Cardiac fibroblast (primary cell): Measurements from ENCODE around the gene CALCR.
A peak's percentile ranks its signal among the peaks of the same experiment; 100 is the strongest.

Experiments used
- DNase-seq, 2 donors: peaks; one replicate each; pipeline versions ENCODE4 v3.0.0 to v3.0.0-alpha.2; 2010; ENCODE audit warnings: low read depth in 2 of 2
- H3K4me3 ChIP-seq, 2 donors: replicated peaks in 1 of 2; 1 replicate in 1 of 2; 2 replicates in 1 of 2; pipeline ENCODE4 v1.5.1; 2011; ENCODE audit warnings: low read depth in 2 of 2, low read length in 2 of 2, mild to moderate bottlenecking in 2 of 2, moderate library complexity in 1 of 2
- TF ChIP-seq, protein P1 (sequence below): IDR thresholded peaks from one replicate; pipeline ENCODE4 v1.5.1; 2011; ENCODE audit warnings: low read depth, mild to moderate bottlenecking, low read length, inconsistent platforms

The CALCR gene

DNA sequence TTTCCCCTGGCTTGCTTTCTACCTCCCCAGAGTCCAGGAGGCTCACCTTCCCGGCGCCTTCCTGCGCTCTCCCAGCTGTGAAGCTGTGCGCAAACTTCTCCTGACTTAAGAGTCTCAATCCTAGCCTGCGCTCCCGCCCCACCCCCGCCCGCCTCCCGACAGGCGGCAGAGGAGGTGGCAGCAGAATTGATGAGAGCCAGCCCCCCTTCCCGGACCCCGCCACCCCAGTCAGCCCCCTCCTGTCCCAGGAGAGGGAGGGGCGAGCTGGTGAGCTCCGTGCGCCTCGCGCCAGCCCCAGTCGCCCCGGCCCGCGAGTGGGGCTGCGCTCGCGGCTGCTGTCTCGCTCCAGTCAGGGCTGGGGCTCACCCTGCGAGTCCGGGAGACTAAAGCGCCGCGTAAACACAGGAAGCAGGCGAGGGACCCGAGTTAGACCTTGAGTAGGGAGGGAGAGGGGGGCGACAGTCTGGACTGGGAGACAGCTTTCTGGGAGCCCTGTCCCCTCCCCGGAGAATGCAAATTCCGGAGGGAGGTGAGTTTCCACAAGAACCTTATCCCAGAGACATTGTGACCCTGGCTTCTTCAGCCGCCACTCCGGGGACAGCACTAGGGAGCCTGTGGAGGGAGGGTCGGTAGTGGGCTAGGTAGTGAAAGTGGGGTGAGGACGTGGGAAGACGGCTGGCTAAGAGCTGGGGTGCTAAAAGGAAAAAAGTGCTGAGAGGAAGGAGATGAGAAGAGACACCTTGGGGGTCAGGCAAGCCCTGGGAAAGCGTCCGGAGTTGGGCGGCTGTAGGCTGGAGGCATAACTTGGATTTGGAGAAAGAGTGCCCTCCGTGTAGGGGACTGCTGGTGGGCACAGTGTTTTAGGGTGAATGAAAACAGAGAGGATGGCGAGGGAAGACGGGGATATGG, at the start of gene CALCR:
Gene CALCR (minus strand): TSS at position 79 of the 909 bp plus-strand sequence. CDS start 87,743 bp downstream, outside the sequence.
- DNase-seq, result peak in 1 of 2 donors; percentile 3
- TF ChIP-seq, protein P1, sequence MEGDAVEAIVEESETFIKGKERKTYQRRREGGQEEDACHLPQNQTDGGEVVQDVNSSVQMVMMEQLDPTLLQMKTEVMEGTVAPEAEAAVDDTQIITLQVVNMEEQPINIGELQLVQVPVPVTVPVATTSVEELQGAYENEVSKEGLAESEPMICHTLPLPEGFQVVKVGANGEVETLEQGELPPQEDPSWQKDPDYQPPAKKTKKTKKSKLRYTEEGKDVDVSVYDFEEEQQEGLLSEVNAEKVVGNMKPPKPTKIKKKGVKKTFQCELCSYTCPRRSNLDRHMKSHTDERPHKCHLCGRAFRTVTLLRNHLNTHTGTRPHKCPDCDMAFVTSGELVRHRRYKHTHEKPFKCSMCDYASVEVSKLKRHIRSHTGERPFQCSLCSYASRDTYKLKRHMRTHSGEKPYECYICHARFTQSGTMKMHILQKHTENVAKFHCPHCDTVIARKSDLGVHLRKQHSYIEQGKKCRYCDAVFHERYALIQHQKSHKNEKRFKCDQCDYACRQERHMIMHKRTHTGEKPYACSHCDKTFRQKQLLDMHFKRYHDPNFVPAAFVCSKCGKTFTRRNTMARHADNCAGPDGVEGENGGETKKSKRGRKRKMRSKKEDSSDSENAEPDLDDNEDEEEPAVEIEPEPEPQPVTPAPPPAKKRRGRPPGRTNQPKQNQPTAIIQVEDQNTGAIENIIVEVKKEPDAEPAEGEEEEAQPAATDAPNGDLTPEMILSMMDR, result no peak
- H3K4me3 ChIP-seq, result no peak within 1 kb of the TSS

DNA sequence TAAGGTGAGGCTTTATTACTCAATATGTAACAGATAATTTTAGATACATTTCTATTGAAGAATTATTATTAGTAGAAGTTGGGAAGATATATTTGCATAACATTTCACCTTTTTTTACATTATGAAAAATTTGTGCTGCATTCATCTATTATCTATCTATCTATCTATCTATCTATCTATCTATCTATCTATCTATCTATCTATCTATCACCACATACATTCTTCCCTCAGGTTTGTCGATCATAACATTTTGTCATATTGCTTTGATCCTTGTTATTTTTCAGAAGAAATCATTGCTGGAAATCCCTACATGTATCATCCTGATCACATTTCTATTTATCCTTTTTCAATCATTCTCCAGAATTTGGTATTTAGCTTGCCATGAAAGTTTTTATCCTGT, 49.3 kb upstream of the CALCR start:
- TF ChIP-seq, protein P1, result no peak
- DNase-seq, result no peak
- H3K4me3 ChIP-seq, result no peak overlapping the region

DNA sequence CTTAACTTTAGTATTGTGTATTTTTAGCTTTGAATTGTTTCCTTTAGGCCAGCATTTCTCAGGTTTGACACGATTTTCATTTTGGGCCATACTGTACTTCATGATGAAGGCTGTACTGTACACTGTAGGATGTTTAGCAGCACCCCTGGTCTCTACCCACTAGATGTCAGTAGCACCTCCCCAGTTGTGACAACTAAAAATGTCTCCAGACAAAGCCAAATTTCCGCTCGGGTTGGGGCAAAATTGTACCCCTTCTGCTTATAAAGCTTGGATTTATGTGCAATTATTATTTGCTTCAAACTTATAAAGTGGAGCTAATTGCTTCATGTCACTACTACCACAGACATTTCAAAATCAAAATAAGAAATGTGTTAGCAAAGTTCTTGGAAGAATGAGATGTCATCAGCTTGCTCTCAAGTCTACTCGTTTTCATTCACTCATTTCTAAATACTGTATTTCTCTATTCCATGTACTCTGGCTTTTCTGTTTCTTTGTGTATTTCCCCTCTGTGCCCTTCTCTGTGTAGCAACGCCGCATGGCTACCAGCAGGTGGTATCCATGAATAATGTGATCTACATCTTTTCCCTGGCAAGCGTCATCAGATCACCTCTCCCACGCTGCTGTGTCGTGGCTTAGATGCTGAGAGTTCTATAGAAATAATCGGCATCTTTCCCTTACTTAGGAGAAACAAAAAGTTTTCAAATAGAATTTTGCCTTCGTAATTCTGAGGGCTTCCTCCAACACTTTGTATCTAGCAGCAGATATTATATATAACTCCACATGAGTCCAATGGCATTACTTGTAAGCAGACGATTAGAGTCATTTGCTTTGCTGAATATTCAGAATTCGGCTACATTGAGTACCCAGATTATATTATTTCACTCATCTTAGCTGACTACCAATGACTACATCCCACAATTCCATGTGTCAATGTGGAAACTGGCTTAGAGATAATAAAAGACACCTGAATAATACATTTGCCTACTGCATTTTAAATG, 47.8 kb upstream of the CALCR start:
- no peak overlapping the region for H3K4me3 ChIP-seq
- DNase-seq, result peak; percentile 30 to 54
- TF ChIP-seq, protein P1, result peak; percentile 63

DNA sequence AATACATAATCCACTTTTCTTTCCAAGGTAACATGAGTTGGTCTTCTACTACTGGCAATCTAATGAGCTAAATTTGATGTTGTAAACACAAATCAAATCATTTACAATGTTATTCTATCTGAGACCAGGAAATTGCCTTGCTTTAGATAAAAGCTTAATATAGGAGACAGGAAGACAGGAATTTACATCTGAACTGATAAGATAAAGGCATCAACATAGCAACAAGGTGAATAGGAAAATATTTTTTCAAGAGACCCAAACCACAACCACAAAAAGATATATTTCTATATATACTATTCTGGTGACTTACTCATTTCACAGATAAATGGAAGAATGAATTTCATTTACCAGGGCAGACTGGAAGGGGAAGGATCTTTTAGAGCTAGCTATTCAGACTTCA, 46.3 kb upstream of the CALCR start:
- no peak overlapping the region for H3K4me3 ChIP-seq
- no peak for DNase-seq
- TF ChIP-seq, protein P1, result no peak

DNA sequence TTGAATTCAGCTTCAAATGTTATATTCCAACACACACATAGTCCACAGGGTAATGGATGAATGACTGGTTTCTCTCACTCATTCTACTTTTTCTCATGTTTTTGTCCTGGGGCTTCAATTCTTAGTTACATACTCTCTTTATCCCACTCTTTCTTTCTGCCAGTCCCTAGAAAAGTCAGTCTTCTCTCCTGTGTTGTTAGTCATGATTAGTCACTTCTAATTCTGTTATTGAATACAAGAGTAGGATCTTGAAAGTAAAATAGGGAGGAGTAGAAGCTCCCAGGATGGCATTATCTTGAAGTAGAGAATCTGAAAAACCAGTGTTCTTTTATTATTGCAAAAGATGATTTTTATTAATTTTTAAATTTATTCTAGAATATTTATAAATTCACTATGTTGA, 45.5 kb upstream of the CALCR start:
- H3K4me3 ChIP-seq, result no peak overlapping the region
- DNase-seq, result no peak
- TF ChIP-seq, protein P1, result no peak

DNA sequence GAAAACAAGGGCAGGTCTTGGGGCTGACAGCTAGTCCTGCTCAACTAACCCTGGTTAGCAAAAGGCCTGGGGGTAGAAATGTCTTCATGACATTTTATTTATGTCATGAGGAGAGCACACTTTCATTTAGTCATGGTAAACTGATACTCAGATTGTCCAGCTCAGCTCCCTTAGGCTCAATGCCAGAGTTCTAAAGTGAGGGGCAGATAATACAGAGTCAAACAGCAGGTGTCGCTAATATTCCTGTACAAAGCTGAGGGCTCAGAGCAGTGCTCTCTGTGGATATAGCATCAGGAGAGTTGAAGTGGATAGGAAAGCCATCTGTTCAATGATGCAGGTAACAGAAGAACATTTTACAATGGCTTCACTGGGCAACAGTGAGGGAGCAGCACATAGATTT, 26.8 kb upstream of the CALCR start:
- TF ChIP-seq, protein P1, result no peak
- H3K4me3 ChIP-seq, result no peak overlapping the region
- DNase-seq, result peak in 1 of 2 donors; percentile 3
